SU-DHL-6 (cell line): ENCODE results near the gene GUCY1A2.

Experiments
- EZH2phosphoT487 ChIP-seq: fragments of 200-600 bp; sonication (generic), shearing (Covaris generic); conservative IDR thresholded peaks from 2 replicates; pipeline ENCODE4 v1.6.1; 2018; ENCODE audit warnings: mild to moderate bottlenecking, antibody characterized with exemption, low read length, moderate library complexity, mixed read lengths
- TF ChIP-seq, protein P1 (sequence below): fragments of 200-600 bp; sonication (generic); IDR thresholded peaks from one replicate; pipeline ENCODE4 v1.5.1; 2017; ENCODE audit warnings: antibody characterized with exemption, mild to moderate bottlenecking, low read length, moderate library complexity; ENCODE audit not compliant: insufficient read depth, poor library complexity, severe bottlenecking

DNA sequence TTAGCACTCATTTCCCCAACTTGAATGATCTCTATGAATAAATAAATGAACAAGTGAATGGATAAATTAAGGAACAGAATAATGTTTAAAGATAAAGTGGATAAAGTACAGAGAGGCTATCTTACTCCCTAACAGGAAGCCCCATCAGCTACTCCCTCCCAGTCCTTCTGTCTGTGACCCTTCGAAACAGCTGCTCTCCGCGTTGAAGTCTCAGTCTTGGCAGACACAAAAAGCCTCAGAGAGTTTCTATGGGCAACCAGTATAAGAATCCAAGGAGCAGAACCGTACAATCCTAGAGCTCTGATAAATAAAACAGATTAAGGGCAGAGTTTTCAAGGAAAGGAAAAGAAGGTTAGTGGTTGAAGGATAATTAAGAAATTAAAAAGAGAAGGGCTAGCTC lies 35.0 kb downstream of the GUCY1A2 start:
- TF ChIP-seq EZH2phosphoT487: no peak
- TF ChIP-seq, protein P1, sequence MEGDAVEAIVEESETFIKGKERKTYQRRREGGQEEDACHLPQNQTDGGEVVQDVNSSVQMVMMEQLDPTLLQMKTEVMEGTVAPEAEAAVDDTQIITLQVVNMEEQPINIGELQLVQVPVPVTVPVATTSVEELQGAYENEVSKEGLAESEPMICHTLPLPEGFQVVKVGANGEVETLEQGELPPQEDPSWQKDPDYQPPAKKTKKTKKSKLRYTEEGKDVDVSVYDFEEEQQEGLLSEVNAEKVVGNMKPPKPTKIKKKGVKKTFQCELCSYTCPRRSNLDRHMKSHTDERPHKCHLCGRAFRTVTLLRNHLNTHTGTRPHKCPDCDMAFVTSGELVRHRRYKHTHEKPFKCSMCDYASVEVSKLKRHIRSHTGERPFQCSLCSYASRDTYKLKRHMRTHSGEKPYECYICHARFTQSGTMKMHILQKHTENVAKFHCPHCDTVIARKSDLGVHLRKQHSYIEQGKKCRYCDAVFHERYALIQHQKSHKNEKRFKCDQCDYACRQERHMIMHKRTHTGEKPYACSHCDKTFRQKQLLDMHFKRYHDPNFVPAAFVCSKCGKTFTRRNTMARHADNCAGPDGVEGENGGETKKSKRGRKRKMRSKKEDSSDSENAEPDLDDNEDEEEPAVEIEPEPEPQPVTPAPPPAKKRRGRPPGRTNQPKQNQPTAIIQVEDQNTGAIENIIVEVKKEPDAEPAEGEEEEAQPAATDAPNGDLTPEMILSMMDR: no peak
